D341Med (cell line): ENCODE results near the gene ITGB6.
"Not testable (repeated sequence)": the region's sequence is repeated elsewhere in the genome, so short reads cannot be mapped to it uniquely, and the experiment has no call there.

ENCODE experiments used
- DNase-seq: peaks from one replicate; pipeline ENCODE4 v3.0.0; 2012; ENCODE audit warnings: low spot score

Gene ITGB6

GRCh38 chr2:160139991-160140390 lies 60.1 kb downstream of the ITGB6 start:
- no peak for DNase-seq

GRCh38 chr2:160139350-160139749 lies 60.7 kb downstream of the ITGB6 start:
- DNase-seq, result no peak

- DNase-seq, result no peak
Observed at GRCh38 chr2:160138406-160138805, 61.7 kb downstream of the ITGB6 start.

GRCh38 chr2:160137464-160137863 lies 62.6 kb downstream of the ITGB6 start:
- no peak for DNase-seq

GRCh38 chr2:160132761-160133160 lies 67.3 kb downstream of the ITGB6 start:
- DNase-seq, result no peak

- DNase-seq, result no peak
Observed at GRCh38 chr2:160126756-160127155, 73.3 kb downstream of the ITGB6 start.

GRCh38 chr2:160126315-160126714 lies 73.8 kb downstream of the ITGB6 start:
- no peak for DNase-seq

- no peak for DNase-seq
Observed at GRCh38 chr2:160125828-160126227, 74.2 kb downstream of the ITGB6 start.

- no peak for DNase-seq
Observed at GRCh38 chr2:160125366-160125765, 74.7 kb downstream of the ITGB6 start.

GRCh38 chr2:160124571-160124970 lies 75.5 kb downstream of the ITGB6 start:
- no peak for DNase-seq

GRCh38 chr2:160114721-160115120 lies 85.4 kb downstream of the ITGB6 start:
- not testable (repeated sequence) for DNase-seq

- no peak for DNase-seq
Observed at GRCh38 chr2:160114020-160114419, 86.1 kb downstream of the ITGB6 start.

GRCh38 chr2:160111951-160112798 lies 87.9 kb downstream of the ITGB6 start:
- DNase-seq, result no peak

- no peak for DNase-seq
Observed at GRCh38 chr2:160110674-160111239, 89.3 kb downstream of the ITGB6 start.

- DNase-seq, result peak; percentile 77
Observed at GRCh38 chr2:160109939-160110673, 90.0 kb downstream of the ITGB6 start.

GRCh38 chr2:160109243-160109642 lies 90.8 kb downstream of the ITGB6 start:
- DNase-seq, result no peak

GRCh38 chr2:160108646-160109045 lies 91.4 kb downstream of the ITGB6 start:
- no peak for DNase-seq

- no peak for DNase-seq
Observed at GRCh38 chr2:160105366-160105765, 94.7 kb downstream of the ITGB6 start.

GRCh38 chr2:160104115-160104514 lies 96.0 kb downstream of the ITGB6 start:
- DNase-seq, result no peak

- no peak for DNase-seq
Observed at GRCh38 chr2:160097326-160097725, 102.7 kb downstream of the ITGB6 start.

- no peak for DNase-seq
Observed at GRCh38 chr2:160096409-160096808, 103.7 kb downstream of the ITGB6 start.

GRCh38 chr2:160092445-160092844 lies 107.6 kb downstream of the ITGB6 start:
- no peak for DNase-seq

GRCh38 chr2:160091381-160091780 lies 108.7 kb downstream of the ITGB6 start:
- DNase-seq, result no peak
